C1 segment of cervical spinal cord (tissue), 14 donors: ENCODE data around the gene SH3BGR.

ENCODE experiments used
- DNase-seq, 14 donors: peaks; one replicate each; lab custom pipeline; 2025; lab: John Stamatoyannopoulos, UW

The SH3BGR gene

GRCh38 chr21:39454949-39455668 is 3.3 kb downstream of the SH3BGR start:
- DNase-seq: peak in 1 of 14 donors; percentile 43

- DNase-seq: no peak
Observed at GRCh38 chr21:39456665-39457064, 4.9 kb downstream of the SH3BGR start.

DNA sequence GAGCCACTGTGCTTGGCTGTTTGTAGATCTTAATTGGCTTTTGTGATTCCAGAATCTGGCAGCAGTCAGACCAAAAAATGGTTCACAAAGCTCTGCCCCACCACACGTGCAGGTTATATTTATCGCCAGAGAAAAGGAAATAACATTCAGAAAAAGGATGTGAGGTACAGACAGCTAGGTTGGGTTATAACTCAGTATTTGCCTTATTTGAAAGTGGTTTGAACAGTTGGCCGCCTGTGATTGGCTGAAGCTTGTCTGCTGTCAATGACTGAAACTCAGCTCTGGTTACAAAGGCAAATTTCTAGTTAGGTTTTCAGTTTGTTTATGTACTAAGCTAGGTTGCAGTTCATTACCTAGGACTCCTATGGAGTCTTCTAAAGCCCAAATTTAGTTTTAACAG is 9.6 kb downstream of the SH3BGR start:
- no peak for DNase-seq

GRCh38 chr21:39463308-39463707 is 11.5 kb downstream of the SH3BGR start:
- no peak for DNase-seq

GRCh38 chr21:39466584-39466983 is 14.8 kb downstream of the SH3BGR start:
- no peak for DNase-seq

DNA sequence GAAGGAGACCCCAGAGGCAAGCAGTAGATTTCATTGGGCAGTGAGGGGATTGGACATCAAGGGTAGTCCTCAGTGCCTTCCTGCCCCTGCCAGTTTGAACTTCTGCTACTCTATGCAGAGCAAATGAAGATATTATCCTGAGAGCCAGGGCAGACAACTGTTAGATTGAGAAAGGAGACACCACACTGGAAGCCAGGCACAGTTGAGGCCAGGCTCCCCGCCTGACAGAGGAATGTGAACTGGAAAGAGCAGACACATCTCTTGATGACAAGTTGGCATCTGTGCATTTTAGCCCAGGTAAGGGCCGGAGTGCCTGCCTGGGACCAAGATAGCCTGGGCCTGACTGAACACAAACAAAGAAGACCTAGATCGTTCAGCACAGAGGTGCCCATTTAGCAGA is 16.0 kb downstream of the SH3BGR start:
- DNase-seq: no peak

GRCh38 chr21:39468559-39468958 is 16.8 kb downstream of the SH3BGR start:
- DNase-seq: no peak

DNA sequence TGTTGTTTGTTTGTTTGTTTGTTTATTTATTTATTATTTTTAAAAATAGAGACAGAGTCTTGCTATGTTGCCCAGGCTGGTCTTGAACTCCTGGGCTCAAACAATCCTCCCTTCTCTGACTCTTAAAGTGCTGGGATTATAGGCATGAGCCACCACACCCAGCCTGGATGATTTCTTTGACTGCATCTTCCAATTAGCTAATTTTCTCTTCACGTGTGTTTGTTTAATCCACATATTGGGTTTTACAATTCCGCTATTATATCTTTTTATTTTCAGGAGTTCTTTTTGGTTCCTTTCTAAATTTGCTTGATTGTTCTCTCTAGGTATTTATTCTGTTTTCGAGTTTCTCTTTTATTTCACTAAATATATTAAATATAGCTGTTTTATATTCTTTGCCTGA is 19.8 kb downstream of the SH3BGR start:
- no peak for DNase-seq

DNA sequence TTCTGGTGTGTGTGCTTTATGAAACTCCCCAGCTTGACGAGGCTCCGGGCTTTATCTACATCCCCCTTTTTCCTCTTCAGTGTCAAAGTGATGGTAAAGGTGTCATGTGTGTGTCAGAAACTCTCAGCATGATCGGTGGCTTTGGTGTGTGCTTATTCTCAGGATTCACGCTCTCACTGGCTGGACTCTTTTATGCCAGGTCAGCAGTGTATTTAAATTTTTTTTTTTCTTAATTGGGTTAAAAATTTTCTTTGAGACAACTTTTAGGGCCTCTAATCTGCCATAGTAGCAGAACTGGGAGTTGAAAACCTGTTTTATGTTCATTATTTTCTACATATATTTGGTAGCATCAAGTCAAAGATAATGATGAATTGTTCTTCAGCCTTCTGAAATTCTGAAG is 21.0 kb downstream of the SH3BGR start:
- DNase-seq: no peak

GRCh38 chr21:39474611-39475010 is 22.8 kb downstream of the SH3BGR start:
- no peak for DNase-seq

GRCh38 chr21:39479164-39479813 is 27.5 kb downstream of the SH3BGR start:
- DNase-seq: no peak

DNA sequence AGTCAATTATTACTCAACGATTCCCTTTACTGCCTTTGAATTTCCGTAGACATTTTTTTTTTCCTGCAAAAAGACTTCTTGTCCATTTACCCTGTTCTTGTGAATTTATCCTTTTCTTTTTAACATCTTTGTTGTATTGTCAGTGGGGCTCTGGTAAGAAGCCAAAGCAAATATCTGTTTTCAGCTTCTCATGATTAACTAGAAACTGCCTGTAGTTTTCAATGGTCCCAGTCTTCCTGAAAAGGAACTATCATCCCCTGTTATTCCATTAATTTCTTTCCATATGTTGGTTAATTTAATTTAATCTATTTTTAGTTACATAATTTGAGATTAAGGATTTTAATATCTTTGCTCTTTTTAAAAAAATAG is 28.0 kb downstream of the SH3BGR start:
- DNase-seq: no peak

GRCh38 chr21:39480271-39480670 is 28.5 kb downstream of the SH3BGR start:
- DNase-seq: no peak

DNA sequence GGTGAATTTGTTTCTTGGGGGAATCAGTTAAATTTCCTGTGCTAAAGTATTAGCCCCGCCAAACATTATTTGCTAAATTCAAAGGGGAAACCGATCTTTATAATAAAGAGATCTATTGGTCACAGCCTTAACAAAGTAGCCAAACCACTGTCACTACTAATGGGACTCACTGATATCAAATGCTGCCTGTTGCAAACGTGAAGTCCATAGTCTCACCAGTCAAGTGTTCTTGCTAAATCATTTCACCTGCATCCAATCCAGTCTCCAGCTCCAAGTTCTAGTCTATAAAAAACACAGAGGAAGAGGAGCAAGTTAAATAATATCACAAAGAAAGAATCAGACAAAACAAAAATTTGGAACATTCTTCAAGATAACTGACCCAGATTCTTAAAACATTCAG is 30.1 kb downstream of the SH3BGR start:
- DNase-seq: no peak

- no peak for DNase-seq
Observed at GRCh38 chr21:39483917-39484316, 32.1 kb downstream of the SH3BGR start.

DNA sequence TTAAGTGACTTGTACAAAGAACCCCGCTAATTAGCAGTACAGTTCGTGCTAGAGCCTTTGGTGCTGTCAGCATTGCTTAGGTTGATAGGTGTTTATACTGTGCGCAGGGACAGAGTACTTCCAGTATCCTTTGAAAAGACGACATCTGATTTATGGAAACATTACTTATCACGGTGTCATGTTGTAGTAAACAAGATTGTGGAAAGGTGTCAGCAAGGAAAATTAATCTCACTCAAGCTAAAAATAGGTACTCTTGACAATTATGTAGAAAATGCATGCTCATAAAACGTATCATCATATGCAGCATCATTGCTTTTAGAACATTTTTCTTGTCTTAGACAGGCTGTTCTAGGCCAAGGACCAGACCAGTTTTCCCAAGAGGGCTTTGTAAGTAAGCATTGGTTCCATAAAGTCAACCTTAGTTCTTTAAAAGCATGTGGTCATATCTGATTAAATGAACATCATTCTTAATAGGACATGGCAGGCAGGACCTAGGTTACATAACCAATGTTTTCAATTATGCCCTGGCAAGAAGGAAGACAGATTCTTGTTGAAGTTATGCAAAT is 33.0 kb downstream of the SH3BGR start:
- no peak for DNase-seq

- DNase-seq: no peak
Observed at GRCh38 chr21:39489380-39489924, 37.7 kb downstream of the SH3BGR start.

GRCh38 chr21:39499156-39499555 is 47.4 kb downstream of the SH3BGR start:
- no peak for DNase-seq

- peak in 10 of 14 donors; percentile 6 to 61 (median 45) for DNase-seq
Observed at GRCh38 chr21:39502631-39503030, 50.9 kb downstream of the SH3BGR start.

GRCh38 chr21:39503123-39503762 is 51.5 kb downstream of the SH3BGR start:
- DNase-seq: no peak

- no peak for DNase-seq
Observed at GRCh38 chr21:39504230-39504629, 52.5 kb downstream of the SH3BGR start.

DNA sequence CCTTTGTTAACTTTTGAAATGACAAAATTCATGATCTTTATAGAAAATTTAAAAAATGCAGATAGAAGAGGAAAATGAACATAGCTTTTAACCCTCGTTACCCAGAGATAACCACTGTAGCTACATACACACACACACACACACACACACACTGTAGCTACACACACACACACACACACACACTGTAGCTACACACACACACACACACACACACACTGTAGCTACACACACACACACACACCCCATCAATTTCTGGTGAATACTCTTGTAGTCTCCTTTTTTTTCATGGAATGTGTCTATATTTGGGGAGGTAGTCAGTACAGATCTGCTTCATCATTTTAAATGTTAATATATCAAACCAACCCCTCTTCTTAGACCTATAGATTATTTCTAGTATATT is 58.5 kb downstream of the SH3BGR start:
- DNase-seq: no peak
